Activated CD4-positive, CD25-positive, alpha-beta regulatory T cell treated with anti-CD3 and anti-CD28 coated beads, Interleukin-2, amount 50 U/mL, for 16 hours (primary cell): ENCODE measurements around the gene RFC3.

Experiments used
- DNase-seq: peaks from one replicate; pipeline ENCODE4 v3.0.0-alpha.2; 2020; ENCODE audit warnings: low read depth, low spot score

The RFC3 gene

DNA sequence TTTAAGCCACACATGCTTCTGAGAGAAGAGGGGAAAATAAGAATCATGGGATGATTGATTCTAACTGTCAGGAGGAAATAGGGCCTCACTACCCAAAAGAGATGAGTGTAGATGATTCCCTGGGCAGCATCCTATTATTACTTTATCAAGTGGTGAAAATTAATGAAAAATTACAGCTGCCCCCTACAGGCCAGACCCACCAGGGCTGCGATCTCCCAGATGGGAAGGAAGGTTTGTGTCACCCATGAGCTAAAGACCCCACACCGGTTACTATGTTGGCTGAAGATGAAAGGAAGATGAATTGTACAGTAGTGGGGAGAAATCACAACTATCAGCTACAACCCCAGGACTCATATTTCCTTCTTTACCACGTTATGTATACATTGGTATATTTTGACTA, 49.5 kb downstream of the RFC3 start:
- no peak for DNase-seq

DNA sequence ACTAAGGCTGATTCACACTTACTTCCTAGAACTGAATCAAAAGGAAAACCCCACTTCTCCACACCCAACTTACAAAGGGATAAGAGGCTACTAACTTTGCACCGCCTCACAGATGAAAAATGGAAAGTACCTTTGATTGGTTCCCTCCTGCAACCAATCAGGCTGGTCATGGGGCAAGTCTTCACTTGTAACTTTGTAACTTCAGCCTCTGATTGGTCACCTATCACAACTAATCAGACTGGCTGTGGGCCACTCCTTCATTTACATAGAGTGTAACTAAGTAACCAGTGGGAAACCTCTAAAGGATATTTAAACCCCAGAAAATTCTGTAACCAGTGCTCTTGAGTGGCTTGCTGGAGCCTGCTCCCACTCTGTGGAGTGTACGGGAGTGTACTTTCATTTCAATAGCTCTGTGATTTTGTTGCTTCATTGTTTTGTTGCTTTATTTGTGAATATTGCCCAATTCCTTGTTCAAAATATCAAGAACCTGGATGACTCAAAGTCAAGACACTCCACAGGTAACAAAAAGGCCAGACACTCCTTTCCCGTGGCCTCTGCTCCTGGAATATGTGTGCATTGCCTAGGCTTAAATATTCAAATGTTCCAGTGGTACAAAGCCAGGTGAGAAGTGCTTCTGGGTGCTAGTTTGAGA, 50.5 kb downstream of the RFC3 start:
- DNase-seq: no peak

- DNase-seq: no peak
These were observed 51.1 kb downstream of the RFC3 start for GRCh38 chr13:33869005-33869404.

DNA sequence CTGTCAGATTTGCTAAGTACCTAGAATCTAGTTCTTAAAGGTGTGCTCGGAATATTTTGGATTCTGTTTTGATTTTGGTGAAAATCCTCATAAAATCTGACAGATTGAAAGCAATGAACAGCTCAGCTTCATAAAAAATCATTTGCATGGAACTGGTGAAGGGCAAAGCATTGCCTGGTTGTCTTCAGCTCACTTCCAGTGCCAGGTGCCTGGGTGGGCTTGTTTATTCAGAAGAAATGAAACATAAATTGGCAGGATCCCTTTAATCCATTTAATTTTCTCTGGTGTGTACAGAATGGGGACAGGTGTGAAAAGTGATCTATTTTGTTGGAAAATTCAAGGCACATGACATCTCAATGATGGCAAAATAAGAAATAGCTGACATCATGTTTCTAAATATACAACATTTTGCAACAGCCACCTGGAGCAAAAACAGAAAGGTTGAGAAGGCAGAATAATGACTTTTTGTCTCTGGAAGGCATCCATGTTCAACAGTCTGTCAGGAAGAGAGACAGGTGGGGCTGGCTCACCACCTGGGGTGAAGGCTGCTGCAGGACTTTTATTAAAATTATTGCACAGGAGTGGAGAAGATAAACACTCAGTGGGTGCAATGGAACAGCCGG, 52.2 kb downstream of the RFC3 start:
- DNase-seq: no peak

- DNase-seq: no peak
These were observed 53.5 kb downstream of the RFC3 start for GRCh38 chr13:33871207-33872004.

DNA sequence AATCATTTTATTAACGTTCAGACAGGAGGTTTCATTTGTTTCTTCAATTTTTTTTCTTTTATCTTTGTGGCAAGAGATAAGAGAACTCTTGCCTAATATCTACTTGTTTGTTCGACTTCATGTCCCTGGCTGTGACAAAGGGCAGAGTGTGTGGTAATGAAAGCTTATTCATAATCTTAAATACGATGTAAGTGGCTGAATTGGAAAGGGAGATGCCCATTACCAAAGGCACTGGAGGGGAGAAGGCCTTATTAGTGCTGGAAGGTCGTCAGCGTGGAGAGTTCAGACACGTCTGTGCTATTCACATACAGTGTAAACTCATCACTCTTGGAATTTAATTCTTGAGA, 54.0 kb downstream of the RFC3 start:
- DNase-seq: no peak

DNA sequence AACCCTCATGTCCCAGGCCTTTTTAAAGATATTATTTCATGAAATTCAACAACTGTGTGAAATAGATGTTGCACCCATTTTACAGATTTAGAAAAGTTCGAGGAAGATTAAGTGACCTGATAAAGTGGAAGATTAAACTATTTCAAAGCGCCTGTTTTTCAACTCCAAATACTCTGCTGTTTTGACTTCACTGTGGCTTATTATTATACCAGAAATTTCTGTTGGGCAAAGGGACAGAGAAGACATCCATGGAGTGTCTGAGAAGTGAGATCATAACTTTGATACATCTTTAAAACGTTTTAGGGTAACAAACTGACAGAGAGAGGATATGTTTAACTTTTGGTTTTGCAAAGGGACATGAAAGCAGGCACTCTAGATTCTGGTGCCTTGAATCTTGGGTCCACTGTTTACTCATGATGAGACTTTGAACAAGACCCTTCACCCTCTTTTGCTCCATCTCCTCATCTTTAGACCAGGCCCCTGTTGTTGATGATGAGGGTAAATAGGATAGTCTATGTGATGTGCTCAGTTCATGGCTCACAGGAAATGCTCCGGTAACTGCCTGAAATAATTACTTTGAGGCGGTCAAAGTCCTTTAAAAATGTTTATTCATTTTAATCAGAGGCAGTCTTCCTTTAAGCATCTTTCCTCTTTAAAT, 55.4 kb downstream of the RFC3 start:
- no peak for DNase-seq

DNA sequence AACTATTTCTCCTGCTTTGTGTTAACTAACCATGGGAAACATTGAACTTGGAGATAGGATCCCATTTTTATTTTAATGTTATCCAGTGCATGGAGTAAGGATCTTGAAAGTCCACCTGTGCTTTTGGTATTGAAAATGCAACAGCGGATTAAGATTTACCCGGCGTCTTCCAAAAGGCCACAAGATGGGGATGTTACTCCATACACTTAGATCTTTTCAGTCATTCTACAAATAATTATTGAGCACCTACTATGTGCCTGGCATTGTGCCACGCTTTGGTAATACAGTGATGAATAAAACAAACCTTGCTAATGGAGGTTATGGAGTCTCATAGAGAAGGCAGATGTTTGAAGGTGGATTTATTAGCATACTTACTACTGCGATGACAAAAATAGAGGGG, 56.9 kb downstream of the RFC3 start:
- DNase-seq: no peak

- no peak for DNase-seq
These were observed 57.9 kb downstream of the RFC3 start for GRCh38 chr13:33875618-33876401.

DNA sequence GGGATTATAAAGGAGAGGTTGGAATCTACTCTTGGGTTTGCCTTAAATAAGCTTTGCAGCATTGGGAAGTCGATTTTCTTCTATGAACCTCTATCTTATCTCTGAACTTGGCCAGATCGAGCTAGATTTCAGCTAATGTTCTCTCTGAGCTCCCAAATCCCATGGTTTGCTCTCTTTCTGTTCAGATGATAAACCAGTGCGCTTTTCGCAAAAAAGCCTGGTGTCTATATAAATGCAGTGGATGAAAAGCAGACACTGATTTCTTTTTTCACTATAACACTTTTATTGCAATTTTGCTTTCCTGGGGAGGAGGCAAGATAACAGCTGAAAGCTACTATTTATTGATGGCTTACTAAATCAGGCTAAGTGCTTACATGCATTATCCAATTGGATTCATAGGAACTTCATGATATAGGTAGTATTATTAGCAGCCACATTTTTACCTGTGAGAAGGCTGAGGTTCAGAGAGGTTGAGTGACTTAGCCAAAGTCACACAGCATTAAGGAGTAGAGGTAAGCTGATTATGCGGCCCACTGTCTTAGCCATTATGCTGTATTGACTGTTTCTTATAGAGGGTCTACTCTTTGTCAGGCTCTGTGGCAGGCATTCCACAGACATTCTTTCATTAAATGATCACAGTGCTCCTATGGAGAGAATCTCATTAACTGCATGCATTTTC, 58.9 kb downstream of the RFC3 start:
- DNase-seq: no peak

- no peak for DNase-seq
These were observed 61.2 kb downstream of the RFC3 start for GRCh38 chr13:33879118-33879517.

DNA sequence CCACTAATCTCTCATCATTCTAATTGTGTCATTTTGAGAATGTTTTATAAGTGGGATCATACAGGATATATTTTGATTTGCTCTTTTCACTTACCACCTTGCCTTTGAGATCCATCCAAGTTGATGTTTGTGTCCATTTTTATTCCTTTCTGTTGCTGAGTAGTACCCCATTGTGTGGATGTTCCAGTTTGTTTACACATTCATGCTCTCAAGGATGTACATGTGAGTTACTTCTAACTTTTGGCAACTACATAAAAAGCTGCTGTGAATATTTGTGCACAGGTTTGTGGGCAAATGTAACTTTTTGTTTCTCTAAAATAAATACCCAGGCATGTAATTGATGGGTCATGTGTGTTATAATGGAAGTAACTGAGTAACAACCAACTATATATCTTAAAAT, 64.9 kb downstream of the RFC3 start:
- no peak for DNase-seq

- no peak for DNase-seq
These were observed 66.7 kb downstream of the RFC3 start for GRCh38 chr13:33884531-33885220.
